Astrocyte of the cerebellum (primary cell): Measurements from ENCODE around the gene GLI3.

Experiments
- DNase-seq: peaks from one replicate; pipeline ENCODE4 v3.0.0-alpha.2; 2011; ENCODE audit warnings: low read depth
- H3K4me3 ChIP-seq: 2 replicates; pipeline ENCODE4 v1.5.1; 2011; ENCODE audit warnings: mild to moderate bottlenecking, low read depth, low read length, moderate library complexity
- CTCF ChIP-seq: IDR thresholded peaks from 2 replicates; pipeline ENCODE4 v1.5.1; 2012; ENCODE audit warnings: low read length, low read depth, moderate library complexity, mild to moderate bottlenecking; ENCODE audit errors: missing control alignments
- in situ Hi-C: cut with HindIII; loops from 2 replicates; pipeline ENCODE4 v1.10.0; 2017; ENCODE audit warnings: low sequenced_read_pairs

The GLI3 gene

DNA sequence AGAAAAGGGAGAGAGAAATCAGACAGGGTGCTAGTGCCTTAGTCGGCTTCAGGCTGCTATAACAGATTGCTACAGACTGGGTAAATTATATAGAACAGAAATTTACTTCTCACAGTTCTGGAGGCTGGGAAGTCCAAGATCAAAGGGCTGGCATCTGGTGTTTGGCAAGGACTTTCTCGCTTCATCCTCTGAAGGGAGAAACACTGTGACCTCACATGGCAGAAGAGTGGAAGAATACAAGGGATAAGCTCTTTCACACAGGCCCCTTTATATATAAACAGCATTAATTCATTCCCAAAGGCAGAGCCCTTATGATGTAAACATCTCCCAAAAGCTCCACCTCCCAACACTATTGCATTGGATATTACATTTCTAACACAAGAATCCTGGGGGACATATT is 298.6 kb downstream of the GLI3 start:
- DNase-seq: no peak
- no peak for TF ChIP-seq CTCF
- in situ Hi-C loops: no loop called here

DNA sequence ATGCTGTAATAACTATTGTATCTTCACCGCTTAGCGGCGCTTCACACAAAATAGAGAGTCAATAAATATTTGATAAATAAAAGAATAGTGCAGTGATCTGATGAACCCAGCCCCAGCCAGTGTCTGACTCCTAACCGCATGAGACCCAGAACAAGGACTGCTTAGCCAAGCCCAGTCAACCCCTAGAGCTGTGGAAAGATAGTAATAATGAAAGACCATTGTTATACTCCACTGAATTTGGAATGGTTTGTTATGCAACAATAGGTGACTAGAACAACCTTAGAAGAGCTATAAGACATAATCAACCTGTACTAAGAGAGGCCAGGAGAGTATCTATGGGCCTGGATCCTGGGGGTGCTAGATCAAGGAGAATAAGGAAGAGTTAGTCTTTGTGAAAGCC is 303.6 kb downstream of the GLI3 start:
- no peak for TF ChIP-seq CTCF
- in situ Hi-C loops: no loop called here
- DNase-seq: no peak
- no peak overlapping the region for H3K4me3 ChIP-seq

More for the DNA sequence above, 298.6 kb downstream of the GLI3 start:
- H3K4me3 ChIP-seq: no peak overlapping the region

GRCh38 chr7:41931263-41931646 is 305.8 kb downstream of the GLI3 start:
- in situ Hi-C loops: no loop called here

GRCh38 chr7:41930538-41931262 is 306.3 kb downstream of the GLI3 start:
- H3K4me3 ChIP-seq: no peak overlapping the region
- no peak for DNase-seq
- in situ Hi-C loops: no loop called here
- no peak for TF ChIP-seq CTCF

More at GRCh38 chr7:41931263-41931646, 305.8 kb downstream of the GLI3 start:
- H3K4me3 ChIP-seq: no peak overlapping the region
- DNase-seq: no peak
- TF ChIP-seq CTCF: no peak

DNA sequence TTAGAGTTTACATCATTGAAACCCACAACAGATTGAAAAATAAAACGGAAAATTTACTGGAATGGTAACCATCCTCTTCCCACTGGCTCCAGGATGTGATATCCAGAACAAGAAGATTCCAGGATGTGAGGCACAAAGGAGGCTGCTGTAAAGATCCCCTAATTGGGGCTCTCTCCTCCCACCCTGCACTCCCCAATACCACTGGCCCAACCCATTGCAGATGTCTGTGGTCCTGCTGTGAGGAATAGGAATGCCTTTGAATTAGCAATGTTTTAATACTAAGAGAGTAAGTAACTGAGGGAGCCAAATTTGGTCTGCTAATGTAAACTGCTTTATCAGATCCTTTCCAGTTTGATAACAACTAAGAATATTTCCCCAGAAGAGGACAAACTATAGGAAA is 308.2 kb downstream of the GLI3 start:
- H3K4me3 ChIP-seq: no peak overlapping the region
- in situ Hi-C loops: no loop called here
- no peak for DNase-seq
- no peak for TF ChIP-seq CTCF

GRCh38 chr7:41928166-41928565 is 308.8 kb downstream of the GLI3 start:
- in situ Hi-C loops: no loop called here
- TF ChIP-seq CTCF: no peak
- no peak overlapping the region for H3K4me3 ChIP-seq
- DNase-seq: no peak
